ENCODE results near the gene ZNF862.

ZNF862 gene

DNA sequence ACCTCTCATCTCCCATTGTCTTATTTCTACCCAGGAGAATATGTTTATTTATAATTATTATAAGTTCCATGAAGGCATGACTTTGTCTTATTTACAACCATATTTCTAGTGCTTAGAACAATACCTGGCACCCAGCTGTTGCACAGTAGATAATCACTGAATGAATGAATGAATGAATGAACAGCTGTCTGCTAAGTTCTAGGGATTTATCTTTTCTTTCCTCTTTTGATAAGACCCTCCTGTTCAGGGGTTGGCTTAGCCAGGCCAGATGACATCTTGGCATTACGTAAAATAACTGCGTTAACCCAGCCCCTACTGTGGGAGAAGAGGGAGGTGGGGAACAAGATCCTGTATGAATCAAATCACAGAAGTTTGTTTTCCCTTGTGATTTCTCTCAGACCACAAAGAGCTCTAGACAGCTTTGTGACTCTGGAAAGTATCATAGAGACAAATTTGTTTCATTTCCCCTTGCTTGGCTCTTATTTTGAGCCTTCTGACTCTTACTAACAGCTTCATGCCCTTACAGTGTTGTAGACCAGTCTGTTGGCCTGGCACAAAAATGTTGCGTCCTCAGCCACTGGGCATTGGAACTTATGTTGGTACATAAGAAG is 8.4 kb downstream of the ZNF862 start:
- DNase-seq = no peak

- DNase-seq = no peak
Measured at GRCh38 chr7:149849174-149849573, 11.0 kb downstream of the ZNF862 start.

DNA sequence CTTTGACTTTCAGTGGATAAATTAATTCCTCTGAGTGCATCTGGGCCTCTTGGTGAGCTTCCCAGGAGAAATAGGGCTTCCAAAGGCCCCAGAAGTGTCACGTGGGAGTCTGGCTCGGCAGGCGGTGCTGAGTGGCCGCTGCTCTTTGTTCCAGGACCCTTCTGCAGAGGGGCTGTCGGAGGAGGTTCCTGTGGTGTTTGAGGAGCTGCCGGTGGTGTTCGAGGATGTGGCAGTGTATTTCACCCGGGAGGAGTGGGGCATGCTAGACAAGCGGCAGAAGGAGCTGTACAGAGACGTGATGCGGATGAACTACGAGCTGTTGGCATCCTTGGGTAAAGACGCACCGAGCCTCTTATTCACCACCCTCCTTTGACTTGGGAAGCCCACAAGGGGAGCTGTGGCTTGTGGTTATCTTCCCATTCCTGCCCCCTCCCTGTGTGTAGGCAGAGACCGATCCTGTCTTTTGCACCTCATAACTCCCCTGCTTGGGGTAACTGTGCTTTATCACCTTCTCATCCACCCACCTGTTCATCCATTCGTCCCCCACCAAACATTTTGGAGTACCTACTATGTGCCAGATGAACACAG is 11.9 kb downstream of the ZNF862 start:
- DNase-seq = no peak

- DNase-seq = no peak
Measured at GRCh38 chr7:149850716-149851115, 12.5 kb downstream of the ZNF862 start.

- DNase-seq = no peak
Measured at GRCh38 chr7:149851449-149851848, 13.3 kb downstream of the ZNF862 start.

DNA sequence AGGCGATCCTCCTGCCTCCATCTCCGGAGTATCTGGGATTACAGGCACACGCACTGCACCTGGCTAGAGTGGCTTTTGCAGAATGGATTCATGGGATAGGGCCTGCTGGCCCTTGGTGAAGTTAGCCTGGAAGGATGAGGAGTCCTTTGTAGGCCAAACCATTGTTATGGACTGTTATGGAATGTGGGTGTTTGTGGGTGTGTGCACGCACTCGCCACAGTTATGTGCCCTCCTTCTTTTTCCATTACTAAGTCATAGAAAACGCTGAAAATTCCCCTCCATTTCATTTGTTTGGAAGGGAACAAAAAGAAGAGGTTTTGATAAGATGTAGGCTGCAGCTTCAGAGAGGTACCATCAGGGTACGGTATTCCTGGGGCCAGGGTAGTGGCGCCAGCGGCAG is 15.0 kb downstream of the ZNF862 start:
- DNase-seq = no peak

GRCh38 chr7:149854611-149855360 is 16.6 kb downstream of the ZNF862 start:
- no peak for DNase-seq

DNA sequence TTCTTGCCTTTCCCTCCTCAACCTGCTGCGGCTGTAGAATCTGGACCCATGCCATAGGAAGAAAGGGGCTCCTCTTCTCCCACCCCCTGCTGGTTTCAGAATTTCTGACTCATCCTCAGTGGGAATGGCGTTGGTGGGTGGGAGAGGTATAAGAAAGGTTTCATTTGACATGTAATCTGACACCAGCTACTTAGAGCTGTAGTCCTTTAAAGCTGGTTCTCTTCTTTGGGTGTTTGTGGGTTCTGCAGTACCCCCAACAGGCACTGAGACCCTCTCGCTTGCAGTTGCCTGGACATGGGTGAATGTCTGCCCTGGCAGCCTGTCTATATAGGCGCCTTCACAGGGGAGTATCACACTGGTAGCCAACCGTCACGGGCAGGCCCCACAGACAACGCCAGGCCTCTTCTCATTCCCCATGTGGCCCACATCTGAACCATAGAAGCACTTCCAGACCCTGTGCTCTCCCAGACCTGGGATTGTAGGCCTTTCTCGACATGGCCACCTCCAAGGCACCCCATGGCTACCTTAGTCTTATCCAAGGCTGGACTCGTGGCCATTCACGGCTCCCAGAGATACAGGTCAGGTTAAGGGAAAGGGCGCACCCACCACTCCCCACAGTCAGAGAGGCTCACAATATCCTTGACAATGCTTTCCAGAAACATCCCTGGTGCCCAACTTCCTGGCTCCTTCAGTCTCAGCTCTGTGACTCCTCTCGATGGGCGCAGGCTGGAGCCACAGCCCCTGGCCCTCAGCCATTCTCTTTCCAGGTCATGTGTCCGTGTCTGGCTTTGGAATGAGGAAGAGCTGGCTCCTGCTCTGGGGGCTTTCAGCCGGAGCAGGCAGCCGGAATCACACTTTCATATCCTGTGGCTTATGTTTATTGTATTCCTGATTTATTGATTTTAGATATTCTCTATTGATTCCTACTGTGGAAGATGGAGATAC is 17.5 kb downstream of the ZNF862 start:
- no peak for DNase-seq

DNA sequence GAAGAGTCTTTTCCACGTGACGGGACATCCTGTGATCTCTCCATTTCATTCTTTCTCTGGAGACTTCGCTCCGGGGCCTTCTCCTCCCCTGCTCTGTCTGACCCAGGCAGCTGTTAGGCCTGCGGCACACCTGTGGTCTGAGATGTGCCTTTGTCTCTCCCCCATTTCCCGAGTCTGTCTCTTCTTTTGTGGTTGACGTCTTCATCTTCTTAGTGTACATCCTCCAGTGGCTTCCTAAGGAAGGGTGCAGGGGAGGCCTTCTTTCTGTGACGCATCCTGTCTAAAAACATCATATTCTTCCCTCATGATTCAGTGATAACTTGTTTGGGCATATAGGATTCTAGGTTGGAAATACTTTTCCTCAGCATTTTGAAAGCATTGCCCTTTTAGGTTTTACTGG is 18.4 kb downstream of the ZNF862 start:
- no peak for DNase-seq

- no peak for DNase-seq
Measured at GRCh38 chr7:149859369-149859768, 21.2 kb downstream of the ZNF862 start.

GRCh38 chr7:149859876-149860275 is 21.7 kb downstream of the ZNF862 start:
- DNase-seq = no peak

GRCh38 chr7:149860821-149861727 is 22.9 kb downstream of the ZNF862 start:
- no peak for DNase-seq

GRCh38 chr7:149861728-149862045 is 23.5 kb downstream of the ZNF862 start:
- no peak for DNase-seq

- DNase-seq = no peak
Measured at GRCh38 chr7:149862156-149862555, 24.0 kb downstream of the ZNF862 start.

GRCh38 chr7:149863500-149863899 is 25.3 kb downstream of the ZNF862 start:
- DNase-seq = no peak

- DNase-seq = no peak
Measured at GRCh38 chr7:149864023-149864422, 25.8 kb downstream of the ZNF862 start.

DNA sequence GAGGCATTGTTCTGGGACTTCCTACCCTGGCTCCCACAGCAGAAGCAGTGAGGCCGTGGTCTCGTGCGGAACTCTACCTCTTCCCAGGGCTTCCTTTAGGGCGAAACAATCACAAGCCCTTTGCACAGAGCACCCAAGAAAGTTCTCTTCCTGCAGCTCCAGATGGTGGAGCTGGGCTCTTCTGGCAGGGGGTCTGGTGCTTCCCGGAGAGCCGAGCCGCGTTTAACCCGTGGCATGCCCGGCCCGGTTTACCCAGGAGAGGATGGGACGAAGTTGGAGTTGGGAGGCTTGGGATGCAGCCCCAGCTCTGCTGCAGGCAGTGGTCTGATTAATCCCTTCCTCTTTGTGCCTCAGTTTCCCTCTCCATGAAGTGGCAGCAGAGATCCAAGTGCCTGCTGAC is 26.6 kb downstream of the ZNF862 start:
- no peak for DNase-seq

- DNase-seq = no peak
Measured at GRCh38 chr7:149865437-149865836, 27.3 kb downstream of the ZNF862 start.

GRCh38 chr7:149866139-149866778 is 28.1 kb downstream of the ZNF862 start:
- no peak for DNase-seq

GRCh38 chr7:149866779-149867447 is 28.7 kb downstream of the ZNF862 start:
- DNase-seq = no peak
